HL-60 (cell line): ENCODE data around the gene ETV3L.
A peak's percentile ranks its signal among the peaks of the same experiment; 100 is the strongest.

Source experiments
- DNase-seq, 2 experiments: peaks; one replicate each; pipeline ENCODE4 v3.0.0-alpha.2; 2010 to 2020; ENCODE audit warnings: low read depth in 1 of 2, low spot score in 1 of 2
- H3K27ac ChIP-seq: fragments of 250-450 bp; sonication (Bioruptor Pico); replicated peaks from 2 replicates; pipeline ENCODE4 v1.5.1; 2020; ENCODE audit warnings: mild to moderate bottlenecking, moderate library complexity
- H3K27me3 ChIP-seq: fragments of 250-450 bp; sonication (Bioruptor Pico); 2 replicates; pipeline ENCODE4 v1.5.1; 2021; ENCODE audit warnings: mild to moderate bottlenecking, moderate library complexity; ENCODE audit not compliant: insufficient read depth, poor library complexity, severe bottlenecking
- H3K4me3 ChIP-seq: replicated peaks from 2 replicates; pipeline ENCODE4 v1.5.1; 2011; ENCODE audit warnings: mild to moderate bottlenecking, control low read depth, low read length; ENCODE audit not compliant: insufficient read depth
- CTCF ChIP-seq: IDR thresholded peaks from one replicate; pipeline ENCODE4 v1.5.1; 2011; ENCODE audit warnings: low read length, control low read depth, inconsistent platforms; ENCODE audit not compliant: insufficient read depth
- GABPA ChIP-seq: IDR thresholded peaks from 2 replicates; pipeline ENCODE4 v1.6.1; 2012; ENCODE audit warnings: low read depth
- POLR2AphosphoS5 ChIP-seq: IDR thresholded peaks from 2 replicates; pipeline ENCODE4 v1.6.1; 2012; ENCODE audit warnings: low read depth
- REST ChIP-seq: IDR thresholded peaks from 2 replicates; pipeline ENCODE4 v1.6.1; 2012; ENCODE audit warnings: low read depth; ENCODE audit not compliant: insufficient replicate concordance
- SPI1 ChIP-seq: IDR thresholded peaks from 2 replicates; pipeline ENCODE4 v1.6.1; 2012; ENCODE audit warnings: low read depth, mild to moderate bottlenecking, borderline replicate concordance
- long read RNA-seq: library from polyadenylated mRNA; unstranded; transcript quantifications from one replicate; pipeline ENCODE4 v2.0.0, GENCODE V29; 2020

Gene ETV3L
- long read RNA-seq, result 0 reads

- Histone ChIP-seq H3K4me3 (no peak within 1 kb of the TSS), H3K27ac (no peak within 1 kb of the TSS), H3K27me3 (no peaks in the 10 kb centered on the region)
- DNase-seq, result peak in 1 of 2 experiments; percentile 30
- TF ChIP-seq REST (no peak), CTCF (no peak), POLR2AphosphoS5 (no peak), GABPA (no peak), SPI1 (no peak)
Measured at GRCh38 chr1:157099633-157100009, at the start of gene ETV3L. TSS of gene ETV3L (minus strand) at chr1:157099808. CDS start at chr1:157099523, 285 bp downstream.

- no peak for DNase-seq
- H3K27ac ChIP-seq, result no peak overlapping the region
- no peak overlapping the region for H3K4me3 ChIP-seq
- TF ChIP-seq CTCF (no peak), SPI1 (peak; percentile 55; the same call in 1 of the 2 replicates)
- H3K27me3 ChIP-seq, result no peaks in the 10 kb centered on the region
Measured at GRCh38 chr1:157147906-157148700, 48.5 kb upstream of the ETV3L start.

- DNase-seq, result no peak
- Histone ChIP-seq H3K27ac (no peak overlapping the region), H3K4me3 (no peak overlapping the region), H3K27me3 (no peaks in the 10 kb centered on the region)
- TF ChIP-seq CTCF (no peak), REST (no peak)
Measured at GRCh38 chr1:157147037-157147436, 47.4 kb upstream of the ETV3L start.

GRCh38 chr1:157146244-157146643 lies 46.6 kb upstream of the ETV3L start:
- no peak overlapping the region for H3K27ac ChIP-seq
- H3K4me3 ChIP-seq, result no peak overlapping the region
- DNase-seq, result no peak
- no peak for TF ChIP-seq SPI1
- TF ChIP-seq REST, result no peak
- TF ChIP-seq GABPA, result no peak
- no peak for TF ChIP-seq CTCF
- TF ChIP-seq POLR2AphosphoS5, result no peak
- H3K27me3 ChIP-seq, result no peaks in the 10 kb centered on the region
